ENCODE data around the gene TNIK. TPM values are rescaled to one million over a fixed set of nuclear protein-coding genes. Genes with fewer than 3 reads are reported as not detected.

The TNIK gene
- polyA plus RNA-seq, 1 donor from 2014 or later, result 19.3 TPM

DNA sequence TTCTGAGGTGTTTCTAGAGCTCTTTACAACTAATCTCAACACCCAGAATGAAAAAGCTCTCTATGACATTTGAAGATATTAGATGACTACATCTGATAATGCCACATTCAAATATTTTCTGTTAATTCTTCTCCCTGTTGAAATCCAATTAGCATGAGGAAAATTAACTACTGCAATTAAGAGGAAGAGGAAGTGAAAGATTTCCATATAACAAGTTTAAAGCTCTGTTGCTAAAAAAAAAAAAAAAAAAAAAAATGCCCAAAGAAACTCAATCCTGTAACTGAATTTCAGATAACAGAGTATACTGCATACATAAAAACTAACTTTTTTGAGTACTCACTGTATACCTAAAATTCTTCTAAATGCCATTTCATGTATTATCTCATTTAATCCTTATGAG, 109.8 kb downstream of the TNIK start:
- Histone ChIP-seq H3K4me3 (ENCODE audit: low read length) (no peak overlapping the region), H3K27me3 (ENCODE audit: insufficient read depth, low read depth, low read length) (no peaks in the 10 kb centered on the region), H3K9me2 (ENCODE audit: insufficient read depth, low read length) (no peaks in the 10 kb centered on the region), H3K79me2 (replicated peaks; ENCODE audit: insufficient read depth, low read length) (no peaks in the 10 kb centered on the region), H2AFZ (ENCODE audit: low read depth, low read length) (no peak overlapping the region), H3K9ac (ENCODE audit: low read length) (no peak overlapping the region), H3K36me3 (ENCODE audit: insufficient read depth, low read length) (no peaks in the 10 kb centered on the region), H3K4me2 (ENCODE audit: low read length) (no peak overlapping the region), H3K27ac (ENCODE audit: low read length) (no peak overlapping the region), H3F3A (ENCODE audit: insufficient read depth, low read length, poor library complexity, severe bottlenecking) (no peaks in the 10 kb centered on the region), H4K20me1 (ENCODE audit: insufficient read depth) (no peaks in the 10 kb centered on the region), H3K9me3 (ENCODE audit: low read length) (no peaks in the 10 kb centered on the region)
- no peak for TF ChIP-seq EP300 (conservative IDR thresholded peaks at IDR 0.05; ENCODE audit: poor library complexity, severe bottlenecking)
- TF ChIP-seq SMC3 (conservative IDR thresholded peaks at IDR 0.05; ENCODE audit: poor library complexity), result no peak

DNA sequence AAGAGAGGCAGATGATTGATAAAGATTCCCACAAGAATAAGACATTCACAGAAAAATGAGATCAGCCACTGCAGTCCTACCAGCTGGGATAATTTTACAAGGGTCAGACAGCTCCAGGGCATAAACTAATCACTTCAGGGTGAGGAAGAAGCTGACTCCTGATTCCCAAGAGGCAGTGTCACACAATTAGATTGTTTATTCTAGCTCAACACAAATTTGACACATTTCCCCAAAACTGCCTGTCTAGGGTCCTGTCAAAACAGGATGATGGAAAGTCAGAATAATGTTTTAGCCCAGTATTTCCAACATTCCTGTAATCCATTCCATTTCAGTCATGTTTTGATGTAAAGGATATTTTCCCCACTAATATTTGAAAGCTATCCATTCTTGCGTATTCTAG, 110.8 kb downstream of the TNIK start:
- Histone ChIP-seq H3K27ac (ENCODE audit: low read length) (no peak overlapping the region), H3K4me3 (ENCODE audit: low read length) (no peak overlapping the region), H2AFZ (ENCODE audit: low read depth, low read length) (no peak overlapping the region), H3F3A (ENCODE audit: insufficient read depth, low read length, poor library complexity, severe bottlenecking) (no peaks in the 10 kb centered on the region), H3K36me3 (ENCODE audit: insufficient read depth, low read length) (no peaks in the 10 kb centered on the region), H4K20me1 (ENCODE audit: insufficient read depth) (no peaks in the 10 kb centered on the region), H3K79me2 (replicated peaks; ENCODE audit: insufficient read depth, low read length) (no peaks in the 10 kb centered on the region), H3K27me3 (ENCODE audit: insufficient read depth, low read depth, low read length) (no peaks in the 10 kb centered on the region), H3K9ac (ENCODE audit: low read length) (no peak overlapping the region), H3K9me3 (ENCODE audit: low read length) (no peaks in the 10 kb centered on the region), H3K4me2 (ENCODE audit: low read length) (no peak overlapping the region), H3K9me2 (ENCODE audit: insufficient read depth, low read length) (no peaks in the 10 kb centered on the region)
- TF ChIP-seq RAD21 (conservative IDR thresholded peaks at IDR 0.05) (no peak), MXI1 (conservative IDR thresholded peaks at IDR 0.05; ENCODE audit: poor library complexity, severe bottlenecking) (no peak), EZH2 (IDR thresholded peaks at IDR 0.05; ENCODE audit: borderline replicate concordance, insufficient read depth, low read length, poor library complexity, severe bottlenecking) (no peak), EP300 (conservative IDR thresholded peaks at IDR 0.05; ENCODE audit: poor library complexity, severe bottlenecking) (peak; percentile 65), POLR2AphosphoS5 (IDR thresholded peaks at IDR 0.05) (peak; percentile 62), TAF1 (IDR thresholded peaks at IDR 0.05; ENCODE audit: low read depth) (no peak), SMC3 (conservative IDR thresholded peaks at IDR 0.05; ENCODE audit: poor library complexity) (no peak)
- TF ChIP-seq, protein P1, sequence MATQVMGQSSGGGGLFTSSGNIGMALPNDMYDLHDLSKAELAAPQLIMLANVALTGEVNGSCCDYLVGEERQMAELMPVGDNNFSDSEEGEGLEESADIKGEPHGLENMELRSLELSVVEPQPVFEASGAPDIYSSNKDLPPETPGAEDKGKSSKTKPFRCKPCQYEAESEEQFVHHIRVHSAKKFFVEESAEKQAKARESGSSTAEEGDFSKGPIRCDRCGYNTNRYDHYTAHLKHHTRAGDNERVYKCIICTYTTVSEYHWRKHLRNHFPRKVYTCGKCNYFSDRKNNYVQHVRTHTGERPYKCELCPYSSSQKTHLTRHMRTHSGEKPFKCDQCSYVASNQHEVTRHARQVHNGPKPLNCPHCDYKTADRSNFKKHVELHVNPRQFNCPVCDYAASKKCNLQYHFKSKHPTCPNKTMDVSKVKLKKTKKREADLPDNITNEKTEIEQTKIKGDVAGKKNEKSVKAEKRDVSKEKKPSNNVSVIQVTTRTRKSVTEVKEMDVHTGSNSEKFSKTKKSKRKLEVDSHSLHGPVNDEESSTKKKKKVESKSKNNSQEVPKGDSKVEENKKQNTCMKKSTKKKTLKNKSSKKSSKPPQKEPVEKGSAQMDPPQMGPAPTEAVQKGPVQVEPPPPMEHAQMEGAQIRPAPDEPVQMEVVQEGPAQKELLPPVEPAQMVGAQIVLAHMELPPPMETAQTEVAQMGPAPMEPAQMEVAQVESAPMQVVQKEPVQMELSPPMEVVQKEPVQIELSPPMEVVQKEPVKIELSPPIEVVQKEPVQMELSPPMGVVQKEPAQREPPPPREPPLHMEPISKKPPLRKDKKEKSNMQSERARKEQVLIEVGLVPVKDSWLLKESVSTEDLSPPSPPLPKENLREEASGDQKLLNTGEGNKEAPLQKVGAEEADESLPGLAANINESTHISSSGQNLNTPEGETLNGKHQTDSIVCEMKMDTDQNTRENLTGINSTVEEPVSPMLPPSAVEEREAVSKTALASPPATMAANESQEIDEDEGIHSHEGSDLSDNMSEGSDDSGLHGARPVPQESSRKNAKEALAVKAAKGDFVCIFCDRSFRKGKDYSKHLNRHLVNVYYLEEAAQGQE (IDR thresholded peaks at IDR 0.05; ENCODE audit: borderline replicate concordance), result peak; percentile 22
- TF ChIP-seq, protein P2, sequence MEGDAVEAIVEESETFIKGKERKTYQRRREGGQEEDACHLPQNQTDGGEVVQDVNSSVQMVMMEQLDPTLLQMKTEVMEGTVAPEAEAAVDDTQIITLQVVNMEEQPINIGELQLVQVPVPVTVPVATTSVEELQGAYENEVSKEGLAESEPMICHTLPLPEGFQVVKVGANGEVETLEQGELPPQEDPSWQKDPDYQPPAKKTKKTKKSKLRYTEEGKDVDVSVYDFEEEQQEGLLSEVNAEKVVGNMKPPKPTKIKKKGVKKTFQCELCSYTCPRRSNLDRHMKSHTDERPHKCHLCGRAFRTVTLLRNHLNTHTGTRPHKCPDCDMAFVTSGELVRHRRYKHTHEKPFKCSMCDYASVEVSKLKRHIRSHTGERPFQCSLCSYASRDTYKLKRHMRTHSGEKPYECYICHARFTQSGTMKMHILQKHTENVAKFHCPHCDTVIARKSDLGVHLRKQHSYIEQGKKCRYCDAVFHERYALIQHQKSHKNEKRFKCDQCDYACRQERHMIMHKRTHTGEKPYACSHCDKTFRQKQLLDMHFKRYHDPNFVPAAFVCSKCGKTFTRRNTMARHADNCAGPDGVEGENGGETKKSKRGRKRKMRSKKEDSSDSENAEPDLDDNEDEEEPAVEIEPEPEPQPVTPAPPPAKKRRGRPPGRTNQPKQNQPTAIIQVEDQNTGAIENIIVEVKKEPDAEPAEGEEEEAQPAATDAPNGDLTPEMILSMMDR (IDR thresholded peaks at IDR 0.05; ENCODE audit: poor library complexity, severe bottlenecking), result no peak

DNA sequence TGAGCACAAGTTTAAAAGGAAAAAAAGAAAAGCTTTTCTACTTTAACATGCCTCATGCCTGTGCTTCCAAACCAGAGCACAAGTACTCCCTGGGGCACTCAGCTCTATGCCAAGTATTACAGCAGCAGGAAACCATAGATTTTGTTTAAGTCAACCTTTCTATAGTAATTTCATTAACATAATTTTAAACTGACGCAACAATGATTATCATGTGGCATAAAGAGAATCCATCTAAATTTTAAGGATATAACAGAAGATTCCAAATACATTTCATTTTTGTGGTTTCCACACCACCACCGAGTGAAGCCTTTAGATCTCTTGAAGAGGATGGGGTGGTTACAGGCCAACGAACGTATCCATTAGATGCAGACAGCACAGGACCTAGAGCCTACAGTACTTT, 112.1 kb downstream of the TNIK start:
- H3K27me3 ChIP-seq (ENCODE audit: insufficient read depth, low read depth, low read length), result no peaks in the 10 kb centered on the region
- no peaks in the 10 kb centered on the region for H3K79me2 ChIP-seq (replicated peaks; ENCODE audit: insufficient read depth, low read length)
- no peaks in the 10 kb centered on the region for H3K9me2 ChIP-seq (ENCODE audit: insufficient read depth, low read length)
- H3K4me3 ChIP-seq (ENCODE audit: low read length), result no peak overlapping the region
- no peaks in the 10 kb centered on the region for H3K36me3 ChIP-seq (ENCODE audit: insufficient read depth, low read length)
- no peak overlapping the region for H3K9ac ChIP-seq (ENCODE audit: low read length)
- TF ChIP-seq, protein P2 (IDR thresholded peaks at IDR 0.05; ENCODE audit: poor library complexity, severe bottlenecking), result no peak
- TF ChIP-seq EZH2 (IDR thresholded peaks at IDR 0.05; ENCODE audit: borderline replicate concordance, insufficient read depth, low read length, poor library complexity, severe bottlenecking) (no peak), POLR2AphosphoS5 (IDR thresholded peaks at IDR 0.05) (no peak), TAF1 (IDR thresholded peaks at IDR 0.05; ENCODE audit: low read depth) (no peak), SMC3 (conservative IDR thresholded peaks at IDR 0.05; ENCODE audit: poor library complexity) (no peak), EP300 (conservative IDR thresholded peaks at IDR 0.05; ENCODE audit: poor library complexity, severe bottlenecking) (no peak), RAD21 (conservative IDR thresholded peaks at IDR 0.05) (no peak), MXI1 (conservative IDR thresholded peaks at IDR 0.05; ENCODE audit: poor library complexity, severe bottlenecking) (no peak)
- TF ChIP-seq, protein P1 (IDR thresholded peaks at IDR 0.05; ENCODE audit: borderline replicate concordance), result no peak
- no peaks in the 10 kb centered on the region for H3F3A ChIP-seq (ENCODE audit: insufficient read depth, low read length, poor library complexity, severe bottlenecking)
- H3K9me3 ChIP-seq (ENCODE audit: low read length), result no peaks in the 10 kb centered on the region
- no peak overlapping the region for H3K4me2 ChIP-seq (ENCODE audit: low read length)
- no peaks in the 10 kb centered on the region for H4K20me1 ChIP-seq (ENCODE audit: insufficient read depth)
- no peak overlapping the region for H3K27ac ChIP-seq (ENCODE audit: low read length)
- H2AFZ ChIP-seq (ENCODE audit: low read depth, low read length), result no peak overlapping the region
